GM12864 (cell line): Measurements from ENCODE around the gene AHDC1.

Experiments used
- DNase-seq: peaks from one replicate; pipeline ENCODE4 v3.0.0-alpha.2; 2011; ENCODE audit warnings: low read depth
- H3K4me3 ChIP-seq: 2 replicates; pipeline ENCODE4 v1.5.1; 2011; ENCODE audit warnings: mild to moderate bottlenecking, low read depth, low read length, control low read depth
- TF ChIP-seq, protein P1 (sequence below): IDR thresholded peaks from 2 replicates; pipeline ENCODE4 v1.5.1; 2011; ENCODE audit warnings: low read depth, mild to moderate bottlenecking, moderate library complexity, low read length, control low read depth, inconsistent platforms; ENCODE audit errors: missing control alignments

Gene AHDC1

DNA sequence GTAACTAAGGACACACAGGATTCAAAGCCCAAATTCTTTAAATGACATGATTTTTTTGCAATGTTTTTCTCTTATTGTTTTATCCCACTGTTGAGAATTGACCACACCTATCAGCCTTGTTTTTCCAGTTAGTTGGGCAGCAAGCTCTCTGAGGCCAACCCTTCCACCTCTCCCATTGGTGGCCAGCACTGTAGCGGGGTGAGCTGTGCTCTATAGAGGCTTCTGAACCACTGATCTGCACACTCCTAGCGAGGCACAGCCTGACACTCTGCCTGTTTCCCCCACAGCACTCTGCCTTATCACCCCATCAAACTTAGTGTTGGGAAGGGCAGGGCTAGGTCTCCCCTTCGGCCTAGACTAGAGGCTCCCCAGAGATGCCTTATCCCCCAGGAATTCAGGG is 19.5 kb downstream of the AHDC1 start:
- no peak for DNase-seq
- TF ChIP-seq, protein P1, sequence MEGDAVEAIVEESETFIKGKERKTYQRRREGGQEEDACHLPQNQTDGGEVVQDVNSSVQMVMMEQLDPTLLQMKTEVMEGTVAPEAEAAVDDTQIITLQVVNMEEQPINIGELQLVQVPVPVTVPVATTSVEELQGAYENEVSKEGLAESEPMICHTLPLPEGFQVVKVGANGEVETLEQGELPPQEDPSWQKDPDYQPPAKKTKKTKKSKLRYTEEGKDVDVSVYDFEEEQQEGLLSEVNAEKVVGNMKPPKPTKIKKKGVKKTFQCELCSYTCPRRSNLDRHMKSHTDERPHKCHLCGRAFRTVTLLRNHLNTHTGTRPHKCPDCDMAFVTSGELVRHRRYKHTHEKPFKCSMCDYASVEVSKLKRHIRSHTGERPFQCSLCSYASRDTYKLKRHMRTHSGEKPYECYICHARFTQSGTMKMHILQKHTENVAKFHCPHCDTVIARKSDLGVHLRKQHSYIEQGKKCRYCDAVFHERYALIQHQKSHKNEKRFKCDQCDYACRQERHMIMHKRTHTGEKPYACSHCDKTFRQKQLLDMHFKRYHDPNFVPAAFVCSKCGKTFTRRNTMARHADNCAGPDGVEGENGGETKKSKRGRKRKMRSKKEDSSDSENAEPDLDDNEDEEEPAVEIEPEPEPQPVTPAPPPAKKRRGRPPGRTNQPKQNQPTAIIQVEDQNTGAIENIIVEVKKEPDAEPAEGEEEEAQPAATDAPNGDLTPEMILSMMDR, result no peak
- H3K4me3 ChIP-seq, result no peak overlapping the region

DNA sequence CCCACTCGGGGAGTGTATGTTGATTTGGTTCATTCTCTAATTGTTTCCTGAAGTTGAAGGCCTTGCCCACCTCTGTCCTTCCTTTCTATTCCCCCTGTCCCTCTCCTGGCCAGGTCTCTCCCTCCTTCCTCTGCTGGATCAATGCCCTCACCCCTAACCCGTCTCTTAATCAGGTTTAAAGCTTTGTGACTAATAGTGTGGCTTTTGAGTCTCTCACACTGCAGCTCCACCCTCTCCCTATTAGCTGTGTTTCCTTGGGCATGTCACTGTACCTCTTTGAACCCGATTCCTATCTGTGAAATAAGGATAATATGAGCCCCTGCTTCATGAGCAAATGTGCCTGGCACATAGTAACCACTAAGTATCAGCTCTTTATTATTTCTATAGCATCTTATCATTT is 20.5 kb downstream of the AHDC1 start:
- TF ChIP-seq, protein P1, result no peak
- DNase-seq, result no peak
- H3K4me3 ChIP-seq, result no peak overlapping the region

DNA sequence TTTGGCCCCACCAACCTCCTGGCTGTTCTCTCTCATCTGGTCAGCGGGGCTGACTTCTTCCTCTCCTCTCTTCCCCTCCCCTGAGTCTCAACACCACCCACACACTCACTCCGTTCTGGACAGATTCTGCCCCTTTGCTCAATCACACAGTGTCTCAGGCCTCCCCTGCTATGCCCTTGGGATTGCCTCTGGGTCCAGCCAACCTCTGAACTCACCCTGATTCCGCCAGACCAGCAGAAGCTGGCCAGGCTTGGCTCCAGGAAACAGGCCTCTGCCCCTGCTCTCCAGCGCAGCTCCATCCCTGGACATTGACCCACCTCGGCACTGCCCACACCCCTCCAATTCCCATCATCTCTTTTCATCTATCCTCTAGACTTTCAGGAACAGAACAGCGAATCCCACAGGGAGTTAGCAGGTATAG is 22.1 kb downstream of the AHDC1 start:
- TF ChIP-seq, protein P1, result no peak
- DNase-seq, result no peak
- no peak overlapping the region for H3K4me3 ChIP-seq

- TF ChIP-seq, protein P1, result no peak
- H3K4me3 ChIP-seq, result no peak overlapping the region
- no peak for DNase-seq
Observed at GRCh38 chr1:27577504-27578188, 26.3 kb downstream of the AHDC1 start.

GRCh38 chr1:27576806-27577227 is 27.1 kb downstream of the AHDC1 start:
- no peak overlapping the region for H3K4me3 ChIP-seq
- DNase-seq, result no peak
- TF ChIP-seq, protein P1, result no peak

GRCh38 chr1:27575840-27576331 is 28.1 kb downstream of the AHDC1 start:
- TF ChIP-seq, protein P1, result no peak
- peak overlapping the region; percentile 28 for H3K4me3 ChIP-seq
- DNase-seq, result no peak
